Transverse colon (tissue), 4 donors: ENCODE data around the gene DMXL1. TPM values are rescaled to one million over a fixed set of nuclear protein-coding genes. Genes with fewer than 3 reads are reported as not detected.

Experiments used
- DNase-seq: peaks from one replicate; pipeline ENCODE4 v3.0.0-alpha.2; 2019
- H3K27ac ChIP-seq, 4 donors: fragments of 200-600 bp; sonication (generic); 2 replicates each; pipeline ENCODE4 v1.5.1; 2016 to 2018; ENCODE audit warnings: inconsistent platforms in 4 of 4
- H3K27me3 ChIP-seq: fragments of 200-600 bp; sonication (generic); 2 replicates; pipeline ENCODE4 v1.5.1; 2017; ENCODE audit warnings: inconsistent platforms
- H3K36me3 ChIP-seq, 4 donors: fragments of 200-600 bp; sonication (generic); 2 replicates each; pipeline ENCODE4 v1.5.1; 2017 to 2019; ENCODE audit warnings: inconsistent platforms in 4 of 4
- H3K4me1 ChIP-seq, 4 donors: fragments of 200-600 bp; sonication (generic); 2 replicates each; pipeline ENCODE4 v1.5.1; 2017 to 2020; ENCODE audit warnings: inconsistent platforms in 4 of 4
- H3K4me3 ChIP-seq, 4 donors: fragments of 200-600 bp; sonication (generic); 1 replicate in 1 of 4; 2 replicates in 3 of 4; pipeline versions ENCODE4 v1.5.1 to v1.6.1; 2017 to 2019; ENCODE audit warnings: inconsistent platforms in 4 of 4
- H3K9me3 ChIP-seq, 2 donors: fragments of 200-600 bp; sonication (generic); 2 replicates each; pipeline ENCODE4 v1.5.1; 2017 to 2019; ENCODE audit warnings: inconsistent platforms in 2 of 2
- EP300 ChIP-seq: sonication (generic); formaldehyde crosslinking; IDR thresholded peaks from one replicate; pipeline ENCODE4 v1.6.1; 2017; ENCODE audit warnings: antibody characterized with exemption, low read depth
- POLR2A ChIP-seq: fragments of 450-650 bp; IDR thresholded peaks from one replicate; pipeline ENCODE4 v1.6.1; 2016; ENCODE audit warnings: antibody characterized with exemption, mild to moderate bottlenecking, moderate library complexity
- POLR2AphosphoS5 ChIP-seq, 3 donors: sonication (generic); formaldehyde crosslinking; IDR thresholded peaks; one replicate each; pipeline ENCODE4 v1.6.1; 2016; ENCODE audit warnings: antibody characterized with exemption in 3 of 3
- WGBS, 2 donors: methylation state at CpG; one replicate each; pipeline ENCODE4 v1.1.5; 2018; ENCODE audit warnings: low coverage in 1 of 2; 5-methylcytosine and 5-hydroxymethylcytosine counted together
- in situ Hi-C, 4 donors: fragments of 200-750 bp; cut with MboI; loops; one replicate each; pipeline versions ENCODE4 v1.15.0 to v1.15.1; 2017; ENCODE audit warnings: low sequenced_read_pairs in 3 of 4, low pct_ligation_motif_present in 1 of 4, low pct_unique_long_range_greater_than_20kb in 1 of 4
- intact Hi-C: fragments of 100-400 bp; cut with DNase I; formaldehyde crosslinking; loops from one replicate; pipeline ENCODE4 v1.15.1; 2023; ENCODE audit warnings: low total_unique reads
- total RNA-seq, 4 donors: library from RNA; depleted of rRNA; stranded (reverse); fragments of >200 nt; gene quantifications; one replicate each; pipeline ENCODE4 v1.1.0, GENCODE V29; 2016
- TF ChIP-seq, protein P1 (sequence below), 5 experiments: fragments of 200-600 bp in 3 of 5; fragments of 450-650 bp in 2 of 5; sonication (generic) in 3 of 5; IDR thresholded peaks; 1 replicate in 2 of 5; 2 replicates in 3 of 5; pipeline ENCODE4 v1.5.1; 2016 to 2017; ENCODE audit warnings: antibody characterized with exemption in 5 of 5, inconsistent platforms in 3 of 5, mild to moderate bottlenecking in 2 of 5, moderate library complexity in 1 of 5

Gene DMXL1
- total RNA-seq, 4 donors from 2014 or later: 44.6 to 84.8 (median 58.2) TPM

GRCh38 chr5:119076080-119076479 is 5.2 kb downstream of the DMXL1 start:
- H3K4me1 ChIP-seq: peaks cover 14 to 66% (median 28%) of the 10 kb centered on the region in 4 donors
- H3K36me3 ChIP-seq: no peaks in the 10 kb centered on the region
- in situ Hi-C loops (no loop called here), intact Hi-C loops (no loop called here)
- WGBS, 2 donors: 61 to 67% methylated on average over 1 of the region's 1 CpG
- TF ChIP-seq POLR2A: no peak
- TF ChIP-seq, protein P1, sequence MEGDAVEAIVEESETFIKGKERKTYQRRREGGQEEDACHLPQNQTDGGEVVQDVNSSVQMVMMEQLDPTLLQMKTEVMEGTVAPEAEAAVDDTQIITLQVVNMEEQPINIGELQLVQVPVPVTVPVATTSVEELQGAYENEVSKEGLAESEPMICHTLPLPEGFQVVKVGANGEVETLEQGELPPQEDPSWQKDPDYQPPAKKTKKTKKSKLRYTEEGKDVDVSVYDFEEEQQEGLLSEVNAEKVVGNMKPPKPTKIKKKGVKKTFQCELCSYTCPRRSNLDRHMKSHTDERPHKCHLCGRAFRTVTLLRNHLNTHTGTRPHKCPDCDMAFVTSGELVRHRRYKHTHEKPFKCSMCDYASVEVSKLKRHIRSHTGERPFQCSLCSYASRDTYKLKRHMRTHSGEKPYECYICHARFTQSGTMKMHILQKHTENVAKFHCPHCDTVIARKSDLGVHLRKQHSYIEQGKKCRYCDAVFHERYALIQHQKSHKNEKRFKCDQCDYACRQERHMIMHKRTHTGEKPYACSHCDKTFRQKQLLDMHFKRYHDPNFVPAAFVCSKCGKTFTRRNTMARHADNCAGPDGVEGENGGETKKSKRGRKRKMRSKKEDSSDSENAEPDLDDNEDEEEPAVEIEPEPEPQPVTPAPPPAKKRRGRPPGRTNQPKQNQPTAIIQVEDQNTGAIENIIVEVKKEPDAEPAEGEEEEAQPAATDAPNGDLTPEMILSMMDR (IDR thresholded peaks at IDR 0.05): no peak
- no peak for TF ChIP-seq POLR2AphosphoS5 (IDR thresholded peaks at IDR 0.05)
- no peak for TF ChIP-seq EP300
- H3K4me3 ChIP-seq: no peak overlapping the region
- DNase-seq: no peak
- no peak overlapping the region for H3K27ac ChIP-seq
- H3K27me3 ChIP-seq: no peaks in the 10 kb centered on the region
- no peaks in the 10 kb centered on the region for H3K9me3 ChIP-seq

- Histone ChIP-seq H3K4me1 (peaks cover 14 to 59% (median 25%) of the 10 kb centered on the region in 4 donors), H3K4me3 (no peak overlapping the region), H3K27ac (no peak overlapping the region), H3K36me3 (no peaks in the 10 kb centered on the region), H3K27me3 (no peaks in the 10 kb centered on the region), H3K9me3 (no peaks in the 10 kb centered on the region)
- TF ChIP-seq POLR2A (no peak), EP300 (no peak), POLR2AphosphoS5 (IDR thresholded peaks at IDR 0.05) (no peak)
- TF ChIP-seq, protein P1 (IDR thresholded peaks at IDR 0.05): no peak
- DNase-seq: no peak
- in situ Hi-C loops: no loop called here
- intact Hi-C loops: no loop called here
- WGBS, 2 donors: 84 to 96% methylated on average over 3 to 5 of the region's 5 CpGs
Measured at GRCh38 chr5:119077444-119077843, 6.6 kb downstream of the DMXL1 start.

GRCh38 chr5:119078071-119078846 is 7.4 kb downstream of the DMXL1 start:
- WGBS, 2 donors: 88% methylated on average over 1 of the region's 1 CpG; no CpG with 5 or more reads in 1 of the 2 donors
- Histone ChIP-seq H3K4me3 (no peak overlapping the region), H3K9me3 (no peaks in the 10 kb centered on the region), H3K4me1 (peaks cover 7 to 51% (median 16%) of the 10 kb centered on the region in 4 donors), H3K36me3 (no peaks in the 10 kb centered on the region), H3K27ac (no peak overlapping the region), H3K27me3 (no peaks in the 10 kb centered on the region)
- in situ Hi-C loops (no loop called here), intact Hi-C loops (no loop called here)
- TF ChIP-seq EP300 (no peak), POLR2A (no peak), POLR2AphosphoS5 (IDR thresholded peaks at IDR 0.05) (no peak)
- TF ChIP-seq, protein P1 (IDR thresholded peaks at IDR 0.05): no peak
- DNase-seq: no peak

DNA sequence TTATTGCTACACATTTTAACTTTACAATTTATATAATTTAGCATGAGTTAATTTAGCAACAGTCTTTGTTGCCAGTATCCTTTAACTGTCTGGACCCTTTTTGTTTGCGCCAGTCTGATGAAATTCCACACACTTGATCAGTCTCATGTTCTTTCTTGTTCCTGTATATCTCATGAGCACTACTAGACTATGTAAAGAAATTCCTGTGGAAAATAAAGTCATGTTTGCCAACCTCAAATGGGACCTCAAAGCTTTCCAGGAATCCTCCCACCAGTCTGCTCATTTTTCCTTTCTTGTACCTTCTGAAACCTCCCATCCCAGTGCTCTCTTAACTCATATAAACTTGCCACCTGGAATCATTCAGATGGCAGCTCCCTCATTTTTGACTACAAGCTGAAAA is 8.0 kb downstream of the DMXL1 start:
- Histone ChIP-seq H3K36me3 (no peaks in the 10 kb centered on the region), H3K4me1 (peaks cover 6 to 44% (median 14%) of the 10 kb centered on the region in 4 donors), H3K27ac (no peak overlapping the region), H3K27me3 (no peaks in the 10 kb centered on the region), H3K4me3 (no peak overlapping the region), H3K9me3 (no peaks in the 10 kb centered on the region)
- intact Hi-C loops (no loop called here), in situ Hi-C loops (no loop called here)
- DNase-seq: no peak
- 100% methylated on average over 1 of the region's 1 CpG for WGBS, 2 donors
- TF ChIP-seq, protein P1 (IDR thresholded peaks at IDR 0.05): no peak
- TF ChIP-seq POLR2AphosphoS5 (IDR thresholded peaks at IDR 0.05): no peak
- TF ChIP-seq POLR2A: no peak
- TF ChIP-seq EP300: no peak
